Fibroblast of pulmonary artery (primary cell): Measurements from ENCODE around the gene ASTE1.
A peak's percentile ranks its signal among the peaks of the same experiment; 100 is the strongest.

ENCODE experiments used
- DNase-seq: peaks from one replicate; pipeline ENCODE4 v3.0.0-alpha.2; 2010; ENCODE audit warnings: low read depth
- H3K4me3 ChIP-seq: replicated peaks from 2 replicates; pipeline ENCODE4 v1.5.1; 2011; ENCODE audit warnings: low read depth, mild to moderate bottlenecking, control low read depth, low read length, moderate library complexity
- TF ChIP-seq, protein P1 (sequence below): IDR thresholded peaks from 2 replicates; pipeline ENCODE4 v1.5.1; 2011; ENCODE audit warnings: mild to moderate bottlenecking, control low read depth, low read length, inconsistent platforms; ENCODE audit errors: missing control alignments

The ASTE1 gene

GRCh38 chr3:130997289-130997688, 29.3 kb downstream of the ASTE1 start:
- TF ChIP-seq, protein P1, sequence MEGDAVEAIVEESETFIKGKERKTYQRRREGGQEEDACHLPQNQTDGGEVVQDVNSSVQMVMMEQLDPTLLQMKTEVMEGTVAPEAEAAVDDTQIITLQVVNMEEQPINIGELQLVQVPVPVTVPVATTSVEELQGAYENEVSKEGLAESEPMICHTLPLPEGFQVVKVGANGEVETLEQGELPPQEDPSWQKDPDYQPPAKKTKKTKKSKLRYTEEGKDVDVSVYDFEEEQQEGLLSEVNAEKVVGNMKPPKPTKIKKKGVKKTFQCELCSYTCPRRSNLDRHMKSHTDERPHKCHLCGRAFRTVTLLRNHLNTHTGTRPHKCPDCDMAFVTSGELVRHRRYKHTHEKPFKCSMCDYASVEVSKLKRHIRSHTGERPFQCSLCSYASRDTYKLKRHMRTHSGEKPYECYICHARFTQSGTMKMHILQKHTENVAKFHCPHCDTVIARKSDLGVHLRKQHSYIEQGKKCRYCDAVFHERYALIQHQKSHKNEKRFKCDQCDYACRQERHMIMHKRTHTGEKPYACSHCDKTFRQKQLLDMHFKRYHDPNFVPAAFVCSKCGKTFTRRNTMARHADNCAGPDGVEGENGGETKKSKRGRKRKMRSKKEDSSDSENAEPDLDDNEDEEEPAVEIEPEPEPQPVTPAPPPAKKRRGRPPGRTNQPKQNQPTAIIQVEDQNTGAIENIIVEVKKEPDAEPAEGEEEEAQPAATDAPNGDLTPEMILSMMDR: no peak
- H3K4me3 ChIP-seq: no peak overlapping the region
- peak; percentile 39 for DNase-seq

GRCh38 chr3:130992344-130992743, 34.3 kb downstream of the ASTE1 start:
- TF ChIP-seq, protein P1: no peak
- no peak overlapping the region for H3K4me3 ChIP-seq
- no peak for DNase-seq

DNA sequence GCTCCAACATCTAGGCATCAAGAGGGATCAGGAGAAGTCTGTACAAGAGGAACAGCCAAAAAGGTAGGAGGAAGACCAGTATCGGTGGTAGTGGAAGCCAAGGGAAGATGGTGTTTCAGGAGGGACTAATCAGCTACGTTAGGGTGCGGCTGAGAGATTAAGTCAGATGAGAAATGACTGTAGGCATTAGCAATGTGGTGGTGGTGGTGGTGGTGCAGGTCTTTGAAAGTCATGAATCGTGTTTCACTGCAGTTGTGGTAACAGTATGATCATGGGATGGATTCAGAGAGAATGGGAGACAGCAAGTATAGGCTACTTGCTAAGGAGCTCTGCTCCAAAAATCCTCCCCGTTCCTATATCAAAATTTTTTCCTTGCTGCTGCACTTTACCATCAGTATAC, 35.5 kb downstream of the ASTE1 start:
- TF ChIP-seq, protein P1: no peak
- DNase-seq: no peak
- no peak overlapping the region for H3K4me3 ChIP-seq

GRCh38 chr3:130990282-130990681, 36.3 kb downstream of the ASTE1 start:
- no peak for DNase-seq
- TF ChIP-seq, protein P1: no peak
- no peak overlapping the region for H3K4me3 ChIP-seq

DNA sequence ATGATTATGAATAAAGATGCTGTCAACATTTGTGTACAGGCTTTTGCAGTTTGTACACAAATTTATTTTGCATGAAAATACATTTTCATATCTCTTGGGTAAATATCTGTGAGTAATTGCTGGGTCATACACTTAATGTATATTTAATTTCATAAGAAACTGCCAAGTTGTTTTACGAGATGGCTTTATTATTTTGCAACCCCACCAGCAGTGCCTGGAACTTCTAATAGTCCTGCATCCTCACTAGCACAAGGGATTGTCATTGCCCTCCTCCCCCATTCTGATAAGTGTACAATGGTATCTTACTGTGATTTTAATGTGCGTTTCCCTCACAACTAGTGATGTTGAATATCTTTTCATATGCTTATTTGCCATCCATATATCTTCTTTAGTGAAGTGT, 45.2 kb downstream of the ASTE1 start:
- TF ChIP-seq, protein P1: no peak
- DNase-seq: no peak
- H3K4me3 ChIP-seq: no peak overlapping the region

- TF ChIP-seq, protein P1: no peak
- no peak for DNase-seq
- H3K4me3 ChIP-seq: no peak overlapping the region
These were observed 47.5 kb downstream of the ASTE1 start for GRCh38 chr3:130979117-130979516.

GRCh38 chr3:130976706-130977105, 49.9 kb downstream of the ASTE1 start:
- no peak for DNase-seq
- no peak overlapping the region for H3K4me3 ChIP-seq
- TF ChIP-seq, protein P1: no peak
